NCI-H2107 treated with DMSO at 0.1 percent for 48 hours (cell line): ENCODE data around the gene SEC62.

Source experiments
- DNase-seq: peaks from one replicate; lab custom pipeline; 2025; ENCODE audit not compliant: unreplicated experiment; lab: John Stamatoyannopoulos, UW

SEC62 gene

DNA sequence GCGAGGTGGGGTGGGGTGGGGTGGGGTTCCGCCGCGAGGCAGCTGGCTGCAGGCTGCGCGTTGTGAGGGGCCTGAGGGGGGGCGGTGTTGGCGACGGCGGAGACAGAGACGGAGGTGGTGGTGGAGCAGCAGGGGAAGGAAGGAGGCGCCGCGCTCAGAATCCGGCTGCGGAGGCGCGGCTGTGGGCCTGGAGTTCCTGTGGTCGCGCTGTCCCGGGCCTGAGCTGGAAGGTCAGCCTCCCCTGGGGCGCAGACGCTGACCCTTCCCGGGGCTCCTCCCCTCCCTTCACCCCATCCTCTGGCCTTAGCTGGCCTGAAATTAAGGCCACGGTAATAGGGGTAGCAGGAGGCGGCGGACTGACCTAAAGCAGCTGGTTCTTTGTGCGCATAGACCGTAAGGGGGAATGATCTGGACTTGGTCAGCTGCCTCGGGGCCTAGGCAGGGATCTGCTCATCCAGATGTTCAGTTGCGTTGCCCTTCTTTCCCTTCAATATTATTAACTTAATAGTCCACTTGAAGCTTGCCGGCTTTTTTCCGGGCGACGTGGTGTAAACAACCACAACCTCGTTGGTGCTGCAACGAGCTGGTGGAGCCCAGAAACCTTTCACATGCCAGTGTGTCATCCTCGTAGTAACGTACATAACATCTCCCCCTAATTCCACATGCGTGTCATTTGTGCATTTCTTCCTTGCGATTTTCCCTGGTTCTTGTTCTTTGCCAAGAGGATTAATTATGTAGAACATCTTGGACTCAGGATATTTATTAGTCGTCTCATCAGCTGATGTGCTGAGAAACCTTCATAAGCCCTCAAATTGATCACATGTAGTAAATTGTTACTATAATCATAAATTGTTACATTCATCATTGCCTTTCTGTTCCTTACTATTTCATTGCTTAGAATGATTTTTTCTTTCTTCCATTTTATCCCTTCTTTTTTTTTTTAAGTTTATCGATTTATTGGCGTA lies 626 bp downstream of the SEC62 start:
- DNase-seq: no peak

DNA sequence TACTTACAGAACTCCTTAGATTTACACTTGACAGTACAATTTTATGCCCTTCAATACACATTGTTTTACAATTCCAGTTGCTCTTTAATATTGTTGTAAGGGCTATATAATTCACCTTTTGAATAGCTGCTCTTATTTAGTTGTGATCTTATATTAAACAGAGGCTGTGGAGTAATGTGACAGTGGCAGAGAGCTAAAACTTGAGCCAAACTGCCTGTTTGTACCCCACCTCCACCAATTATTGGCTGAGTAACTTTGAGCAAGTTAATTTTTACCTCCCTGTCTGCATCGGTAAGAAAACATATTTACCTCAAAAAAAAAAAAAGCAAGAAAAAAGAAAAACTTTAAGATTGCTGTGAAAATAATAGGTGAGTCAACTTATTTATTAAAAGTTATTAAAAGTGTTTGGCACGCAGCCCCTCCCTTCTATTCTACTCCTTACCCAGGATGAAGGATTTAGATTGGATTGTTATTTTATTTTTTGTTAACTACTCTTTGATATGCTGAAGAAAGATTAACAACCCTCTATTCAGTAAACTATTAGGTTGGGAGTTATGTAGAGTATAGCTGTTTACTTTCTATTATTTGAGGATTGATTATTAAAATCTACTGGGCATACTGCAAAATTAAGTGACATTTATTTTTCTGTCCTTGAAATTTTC lies 1.7 kb downstream of the SEC62 start:
- DNase-seq: no peak

DNA sequence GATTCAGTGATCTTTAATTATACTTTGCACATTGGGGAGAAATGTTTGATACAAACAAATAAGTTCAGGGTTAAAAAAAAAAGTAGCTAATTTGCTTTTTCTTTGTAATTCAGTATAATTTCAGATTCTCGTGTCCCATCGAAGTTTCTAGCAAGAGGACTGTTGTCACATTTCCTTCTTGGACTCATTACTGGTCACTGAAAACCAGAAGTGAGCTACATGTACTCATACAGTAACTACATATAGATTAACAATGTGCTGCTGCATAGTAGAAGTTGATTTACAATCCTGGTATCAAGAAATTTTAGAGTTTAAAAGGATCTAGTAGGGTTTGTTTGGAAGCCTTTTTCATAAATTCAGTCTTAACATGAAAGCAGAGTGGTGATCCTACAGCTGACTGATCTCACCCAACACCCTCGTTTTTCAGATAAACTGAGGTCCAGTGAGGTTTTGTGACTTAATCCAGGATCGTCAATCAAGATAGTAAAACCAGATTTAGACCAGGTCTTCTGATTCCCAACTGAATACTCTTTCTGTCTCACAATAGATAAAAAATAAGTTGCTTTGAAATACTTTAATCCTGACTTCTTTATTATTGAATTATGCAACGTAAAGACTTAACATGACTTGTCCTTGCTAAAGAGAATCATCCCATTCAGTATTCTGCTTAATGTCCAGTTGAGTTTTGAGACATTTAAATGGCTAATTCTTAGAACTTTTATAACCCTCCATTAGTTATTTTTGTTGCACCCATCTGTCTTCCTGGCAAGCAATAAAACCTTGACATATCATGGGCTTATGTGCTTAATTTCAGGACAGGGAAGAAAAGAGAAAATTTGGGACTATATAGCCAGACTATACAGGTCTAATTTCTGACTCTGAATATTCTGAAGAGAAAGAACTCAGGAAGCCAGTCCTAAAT lies 2.8 kb downstream of the SEC62 start:
- DNase-seq: no peak

DNA sequence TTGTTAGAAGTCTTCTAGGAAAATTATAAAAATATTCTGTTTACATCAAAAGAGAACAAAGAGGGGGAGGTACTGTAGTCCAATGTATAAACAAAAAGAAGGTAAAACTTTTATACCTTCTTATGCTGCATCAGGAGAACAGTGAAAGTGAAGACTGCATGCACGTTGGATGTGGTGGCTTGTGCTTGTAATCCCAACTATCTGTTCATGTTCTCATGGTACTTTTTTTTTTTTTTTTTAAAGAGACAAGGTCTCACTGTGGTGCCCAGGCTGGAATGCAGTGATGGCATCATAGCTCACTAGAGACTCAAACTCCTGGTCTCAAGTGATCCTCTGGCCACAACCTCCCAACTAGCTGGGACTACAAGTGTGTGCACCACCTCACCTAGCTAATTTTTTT lies 4.2 kb downstream of the SEC62 start:
- DNase-seq: no peak

DNA sequence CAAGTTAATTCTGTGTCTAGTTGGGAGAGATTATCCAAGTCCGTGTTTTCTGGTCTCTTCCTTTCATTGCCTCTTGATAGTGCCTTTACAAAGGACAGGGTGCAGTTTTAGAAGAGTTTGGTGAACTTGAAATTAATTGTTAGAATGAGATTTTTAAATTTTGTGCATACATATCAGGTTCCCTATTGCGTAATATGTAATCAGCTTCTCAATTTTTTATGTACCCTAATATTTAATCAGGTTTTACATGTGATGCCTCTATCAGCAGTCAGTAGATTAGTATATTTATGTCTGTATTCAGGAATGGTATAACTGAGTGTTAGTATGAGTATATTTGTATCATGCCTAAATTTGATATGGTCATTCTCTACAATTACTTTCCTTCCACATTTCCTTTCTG lies 4.9 kb downstream of the SEC62 start:
- DNase-seq: no peak

DNA sequence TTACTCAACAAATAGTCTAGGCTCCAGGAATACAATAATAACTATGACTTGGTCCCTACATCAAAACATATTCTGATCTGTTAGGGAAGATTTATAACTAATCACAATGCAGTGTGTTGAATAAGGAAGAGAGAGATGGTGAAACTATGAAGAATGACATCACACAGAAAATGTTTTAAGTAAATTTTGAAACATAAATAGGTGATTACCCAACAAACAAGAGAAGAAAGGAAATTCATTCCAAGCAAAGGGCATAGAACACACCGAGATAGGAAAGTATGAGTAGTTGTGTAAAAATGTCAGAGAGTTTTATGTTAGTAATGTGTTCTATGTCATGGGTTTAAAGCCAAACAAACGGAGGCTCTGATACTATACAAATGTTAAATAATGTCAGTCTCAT lies 13.4 kb downstream of the SEC62 start:
- no peak for DNase-seq

DNA sequence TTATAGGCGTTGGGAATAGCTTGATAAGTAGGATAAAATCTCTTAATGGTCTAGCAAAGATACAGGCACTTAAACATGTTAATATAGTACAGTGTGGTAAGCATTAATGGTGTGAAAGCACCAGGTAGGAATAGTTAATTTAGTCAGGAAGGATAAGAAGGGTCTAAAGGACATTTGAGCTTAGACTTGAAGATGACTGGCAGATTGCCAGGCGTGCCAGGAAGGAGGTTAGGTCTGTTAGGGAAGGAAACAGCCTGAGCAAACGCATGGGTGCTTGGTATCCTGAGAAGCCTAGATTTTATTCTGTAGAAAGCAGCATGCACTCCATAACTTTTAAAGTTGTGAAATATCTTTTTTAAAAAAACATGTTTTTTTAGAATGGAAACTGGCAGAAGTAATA lies 17.7 kb downstream of the SEC62 start:
- DNase-seq: no peak

DNA sequence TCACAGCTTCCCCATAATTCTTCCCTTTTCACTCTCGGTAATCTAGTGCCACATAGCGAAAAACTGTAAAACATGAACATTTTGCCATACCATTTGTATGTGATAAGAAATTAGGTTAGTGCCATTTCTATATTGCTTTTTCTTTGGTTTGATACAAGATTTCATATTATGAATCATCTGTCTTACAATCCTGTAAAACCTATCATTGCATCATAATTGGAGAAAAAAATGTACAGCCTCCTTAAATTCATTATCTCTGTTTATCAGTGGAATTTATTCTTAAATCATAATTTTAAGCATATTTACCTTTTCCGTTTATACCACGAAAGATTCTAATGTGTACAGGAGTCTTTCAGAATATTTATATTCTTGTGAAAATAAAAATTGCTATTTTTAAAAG lies 23.8 kb downstream of the SEC62 start:
- DNase-seq: no peak

DNA sequence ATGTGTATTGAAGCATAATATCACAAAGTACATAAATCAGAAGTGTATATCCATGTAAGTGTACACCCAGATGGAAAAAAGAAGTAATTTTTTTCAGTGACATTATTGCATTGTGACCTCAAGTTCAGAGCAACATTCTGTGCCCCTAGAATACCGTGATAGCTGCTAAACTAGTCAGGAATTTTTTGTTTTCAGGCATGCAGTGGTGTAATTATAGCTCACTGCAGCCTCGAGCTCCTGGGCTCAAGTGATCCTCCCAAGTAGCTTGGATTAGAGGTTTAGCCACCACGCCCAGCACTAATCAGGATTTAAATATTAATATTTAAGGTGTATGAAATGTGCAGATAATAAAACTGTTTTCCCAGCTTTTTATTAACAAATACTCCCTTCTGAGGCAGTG lies 25.5 kb downstream of the SEC62 start:
- DNase-seq: no peak

DNA sequence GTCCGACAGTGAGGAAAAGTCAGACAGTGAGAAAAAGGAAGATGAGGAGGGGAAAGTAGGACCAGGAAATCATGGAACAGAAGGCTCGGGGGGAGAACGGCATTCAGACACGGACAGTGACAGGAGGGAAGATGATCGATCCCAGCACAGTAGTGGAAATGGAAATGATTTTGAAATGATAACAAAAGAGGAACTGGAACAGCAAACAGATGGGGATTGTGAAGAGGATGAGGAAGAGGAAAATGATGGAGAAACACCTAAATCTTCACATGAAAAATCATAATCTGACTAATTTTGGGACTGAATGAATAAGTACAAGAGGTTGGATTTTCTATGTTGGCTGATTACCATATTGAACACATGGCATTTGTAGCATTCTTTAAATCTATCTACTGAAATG lies 26.2 kb downstream of the SEC62 start:
- DNase-seq: no peak

DNA sequence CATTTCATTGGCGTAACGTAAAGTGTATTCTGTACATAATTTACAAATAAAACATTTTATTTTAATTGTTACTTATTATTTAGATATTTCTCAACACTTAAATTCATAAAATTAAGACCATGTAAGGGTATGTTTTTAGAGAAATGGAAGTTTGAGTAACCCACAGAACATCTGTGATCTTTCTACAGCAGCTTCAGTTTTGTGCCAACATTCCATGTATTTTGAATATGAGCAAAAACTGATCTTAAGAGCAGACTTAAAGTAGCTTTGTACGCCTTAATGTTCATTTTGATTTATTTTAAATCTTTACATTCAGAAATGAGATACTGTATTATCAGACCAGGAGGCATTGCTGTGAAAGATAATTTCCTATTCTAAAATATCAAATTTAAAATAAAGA lies 27.2 kb downstream of the SEC62 start:
- DNase-seq: no peak

DNA sequence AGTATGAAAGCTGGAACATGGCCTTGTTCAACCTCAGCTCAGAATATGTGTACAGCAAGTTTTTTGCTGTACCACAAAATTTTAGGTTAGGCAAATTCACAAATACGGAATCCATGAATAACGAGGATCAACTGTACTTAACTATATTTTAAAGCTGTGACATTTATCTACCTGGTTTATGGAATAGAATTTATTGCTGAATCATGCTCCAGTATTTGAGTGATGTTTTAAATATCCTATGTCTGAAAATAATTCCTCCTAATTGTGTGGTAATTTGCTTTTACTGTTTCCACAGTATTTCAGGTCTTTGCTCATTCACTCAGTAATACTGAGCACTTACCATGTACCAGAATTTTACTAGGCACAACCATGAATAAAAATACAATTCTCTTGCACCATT lies 29.5 kb downstream of the SEC62 start:
- DNase-seq: no peak

DNA sequence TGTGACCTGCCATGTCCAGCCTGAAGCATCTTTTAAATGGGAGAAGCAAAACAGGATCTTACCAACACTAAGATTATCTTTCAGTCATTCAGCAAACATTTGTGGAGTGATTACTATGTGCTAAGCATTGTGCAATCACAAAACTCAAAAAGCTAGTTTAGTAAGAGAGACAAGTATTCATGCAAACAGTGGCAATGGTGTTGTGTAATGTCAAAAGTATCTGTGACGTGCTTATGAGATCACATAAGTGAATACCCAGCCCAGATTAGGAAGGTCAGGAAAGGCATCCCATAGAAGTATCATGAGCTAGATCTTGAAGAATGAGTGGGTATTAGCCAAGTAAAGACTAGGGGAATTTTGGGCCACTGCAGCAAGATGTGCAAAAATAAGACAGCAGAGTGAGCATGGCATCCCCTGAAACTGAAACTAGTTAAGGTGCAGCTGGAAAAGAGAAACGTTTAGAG lies 32.1 kb downstream of the SEC62 start:
- DNase-seq: no peak

DNA sequence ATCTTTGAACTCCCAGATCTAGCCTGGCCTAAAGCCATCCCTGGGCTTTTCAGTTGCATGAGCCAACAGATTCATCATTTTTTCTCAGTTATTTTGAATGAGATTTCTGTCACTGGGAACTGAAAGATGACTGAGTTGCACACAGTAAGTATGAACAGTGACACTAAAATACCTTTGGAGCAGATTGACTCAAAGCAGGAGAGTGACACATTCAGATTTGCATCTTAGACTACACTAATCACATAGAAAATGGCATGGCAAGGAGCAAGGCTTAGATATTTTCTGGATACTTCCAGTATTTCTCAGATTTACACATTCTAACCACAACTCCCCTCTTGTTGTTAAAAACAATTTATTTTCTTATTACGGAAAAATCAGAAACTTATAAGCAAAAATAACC lies 32.8 kb downstream of the SEC62 start:
- no peak for DNase-seq

DNA sequence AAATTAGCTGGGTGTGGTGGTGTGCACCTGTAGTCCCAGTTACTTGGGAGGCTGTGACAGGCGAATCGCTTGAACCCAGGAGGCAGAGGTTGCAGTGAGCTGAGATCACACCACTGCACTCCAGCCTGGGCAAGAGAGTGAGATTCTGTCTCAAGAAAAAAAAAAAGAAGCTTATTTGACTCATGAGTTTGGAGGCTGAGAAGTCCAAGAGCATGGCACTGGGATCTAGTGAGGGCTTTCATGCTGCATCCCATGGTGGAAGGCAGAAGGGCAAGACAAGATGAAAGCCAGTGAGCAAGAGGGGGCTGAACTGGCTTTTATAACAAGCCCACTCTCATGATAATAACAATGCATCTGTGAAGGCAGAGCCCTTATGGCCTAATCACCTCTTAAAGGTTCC lies 33.4 kb downstream of the SEC62 start:
- DNase-seq: no peak

DNA sequence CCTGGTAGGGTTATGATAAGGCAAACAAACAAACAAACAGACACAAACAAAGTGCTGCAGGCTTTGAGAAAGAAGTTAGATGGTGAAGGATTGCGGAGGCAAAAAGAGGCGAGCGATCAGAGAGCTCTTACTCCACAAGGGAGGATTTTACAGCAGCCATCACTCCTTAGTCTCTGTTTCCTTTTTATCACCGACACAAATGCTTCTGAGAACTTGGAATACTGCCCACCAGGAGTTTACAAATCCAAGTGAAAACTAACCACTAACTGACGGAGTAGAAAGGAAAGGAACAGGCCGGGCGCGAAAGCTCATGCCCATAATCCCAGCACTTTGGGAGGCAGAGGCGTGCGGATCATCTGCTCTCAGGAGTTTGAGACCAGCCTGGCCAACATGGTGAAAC lies 35.6 kb downstream of the SEC62 start:
- no peak for DNase-seq

DNA sequence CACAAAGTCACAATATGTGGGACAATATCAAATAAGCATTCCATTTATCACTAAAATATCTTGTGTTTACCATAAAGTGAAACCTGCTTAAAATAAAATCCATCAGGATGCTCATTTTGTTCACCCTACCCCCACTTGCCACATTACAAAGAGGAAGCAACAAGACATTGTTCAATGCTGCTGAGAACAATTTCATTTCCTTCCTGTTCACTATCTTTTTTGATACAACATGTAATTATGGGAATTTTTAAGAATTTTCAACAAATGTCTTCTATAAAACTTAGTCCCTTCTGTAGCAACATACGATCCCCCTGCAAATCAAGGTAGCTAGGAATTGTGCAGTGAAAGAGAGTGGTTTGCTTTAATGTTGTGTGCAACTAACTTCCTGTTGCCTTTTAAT lies 36.3 kb downstream of the SEC62 start:
- no peak for DNase-seq

DNA sequence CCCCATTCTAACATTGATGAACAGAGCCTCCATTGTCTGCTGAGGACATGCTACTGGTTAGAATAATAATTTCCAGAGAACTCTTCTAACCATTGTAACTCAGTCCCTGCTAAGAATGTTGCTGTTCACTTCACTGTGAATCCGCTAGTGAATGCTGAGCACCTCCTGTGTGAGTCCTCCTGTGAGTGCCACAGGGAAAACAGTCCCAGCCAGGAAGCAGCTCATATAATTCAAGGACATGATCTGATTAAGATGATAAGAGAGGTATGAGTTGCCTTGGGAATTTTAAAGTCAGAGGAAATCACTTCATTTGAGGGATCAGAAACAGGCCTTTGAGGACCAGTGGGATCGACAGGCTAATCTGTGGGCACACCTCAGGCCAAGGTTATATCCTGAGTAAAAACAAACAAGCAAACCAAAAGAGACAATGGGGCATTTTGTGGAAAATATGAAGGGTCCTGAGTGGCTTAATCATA lies 37.3 kb downstream of the SEC62 start:
- no peak for DNase-seq

DNA sequence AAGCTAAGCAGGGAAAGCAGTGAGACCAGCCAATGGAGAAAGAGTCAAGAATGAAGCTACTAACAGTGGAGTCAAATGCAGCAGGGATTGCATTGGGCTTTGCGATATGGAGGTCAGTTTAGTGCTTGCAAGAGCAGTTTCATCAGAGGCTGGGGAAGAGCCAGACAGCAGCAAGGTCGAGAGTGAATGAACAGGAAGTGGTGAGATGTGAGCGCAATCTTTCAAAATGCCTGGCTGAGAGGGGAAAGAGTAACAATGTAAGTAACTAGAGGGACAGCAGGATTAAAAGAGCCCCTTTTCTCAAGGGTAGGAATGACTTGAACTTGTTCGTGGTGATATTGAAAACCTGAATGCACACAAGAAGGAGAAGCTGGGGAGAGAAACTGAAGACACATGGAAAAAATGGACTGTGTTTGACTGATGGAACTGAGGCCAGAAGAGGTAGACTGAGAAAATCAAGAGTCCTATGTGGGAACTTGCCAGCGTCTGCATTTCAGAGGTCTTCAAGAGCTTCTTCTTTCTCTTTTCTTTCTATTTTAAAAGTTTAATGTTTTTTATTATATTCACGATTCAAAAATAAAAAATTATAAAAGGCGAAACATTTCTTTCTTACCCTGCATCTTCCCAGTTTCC lies 40.5 kb downstream of the SEC62 start:
- DNase-seq: no peak

DNA sequence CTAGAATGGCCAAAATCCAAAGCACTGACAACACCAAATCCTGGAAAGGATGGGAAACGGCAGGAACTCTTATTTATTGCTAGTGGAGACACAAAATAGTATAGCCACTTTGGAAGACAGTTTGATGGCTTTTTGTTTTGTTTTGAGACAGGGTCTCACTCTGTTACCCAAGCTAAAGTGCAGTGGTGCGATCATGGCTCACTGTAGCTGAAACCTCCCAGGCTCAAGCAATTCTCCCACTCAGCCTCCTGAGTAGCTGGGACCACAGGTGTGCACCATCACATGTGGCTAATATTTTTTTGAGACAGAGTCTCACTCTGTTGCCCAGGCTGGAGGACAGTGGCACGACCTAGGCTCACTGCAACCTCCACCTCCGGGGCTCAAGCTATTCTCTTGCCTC lies 43.9 kb downstream of the SEC62 start:
- DNase-seq: no peak
